PFSK-1 (cell line): Measurements from ENCODE around the gene SCAMP1.

ENCODE experiments used
- FOXP2 ChIP-seq: optimal IDR thresholded peaks from 2 replicates; pipeline ENCODE3; 2011; ENCODE audit warnings: borderline replicate concordance, control low read depth, inconsistent platforms; ENCODE audit not compliant: insufficient read depth; ENCODE audit errors: extremely low read length, extremely low read depth
- POLR2AphosphoS5 ChIP-seq: IDR thresholded peaks from 2 replicates; pipeline ENCODE4 v1.6.1; 2012; ENCODE audit warnings: low read depth, mild to moderate bottlenecking, control low read depth, low read length, moderate library complexity
- REST ChIP-seq, 2 experiments: IDR thresholded peaks; 2 replicates each; pipeline versions ENCODE4 v1.6.1 to v1.8.0; 2011 to 2012; ENCODE audit warnings: low read depth in 2 of 2, low read length in 2 of 2, control low read depth in 1 of 2, inconsistent platforms in 1 of 2, mild to moderate bottlenecking in 1 of 2, moderate library complexity in 1 of 2; ENCODE audit not compliant: insufficient read depth in 1 of 2
- SIN3A ChIP-seq: IDR thresholded peaks from 2 replicates; pipeline ENCODE4 v1.6.1; 2012; ENCODE audit warnings: mild to moderate bottlenecking, low read length, moderate library complexity, borderline replicate concordance; ENCODE audit not compliant: insufficient read depth
- TAF1 ChIP-seq: IDR thresholded peaks from 2 replicates; pipeline ENCODE4 v1.6.1; 2012; ENCODE audit warnings: low read length, control low read depth, borderline replicate concordance; ENCODE audit not compliant: insufficient read depth

SCAMP1 gene

GRCh38 chr5:78472469-78473106 lies 112.2 kb downstream of the SCAMP1 start:
- TF ChIP-seq TAF1 (no peak), SIN3A (no peak), FOXP2 (no peak), REST (IDR thresholded peaks at IDR 0.05; ENCODE audit: insufficient read depth in 1 of 2, low read depth in 2 of 2, low read length in 2 of 2) (no peak), POLR2AphosphoS5 (no peak)

- TF ChIP-seq REST (IDR thresholded peaks at IDR 0.05; ENCODE audit: insufficient read depth in 1 of 2, low read depth in 2 of 2, low read length in 2 of 2) (no peak), TAF1 (no peak), SIN3A (no peak), FOXP2 (no peak), POLR2AphosphoS5 (no peak)
Observed at GRCh38 chr5:78473751-78474150, 113.3 kb downstream of the SCAMP1 start.

- TF ChIP-seq POLR2AphosphoS5 = no peak
- TF ChIP-seq TAF1 = no peak
- no peak for TF ChIP-seq REST (IDR thresholded peaks at IDR 0.05; ENCODE audit: insufficient read depth in 1 of 2, low read depth in 2 of 2, low read length in 2 of 2)
- TF ChIP-seq SIN3A = no peak
- TF ChIP-seq FOXP2 = no peak
Observed at GRCh38 chr5:78475370-78475769, 115.0 kb downstream of the SCAMP1 start.

GRCh38 chr5:78476795-78477194 lies 116.4 kb downstream of the SCAMP1 start:
- TF ChIP-seq FOXP2 = no peak
- TF ChIP-seq REST (IDR thresholded peaks at IDR 0.05; ENCODE audit: insufficient read depth in 1 of 2, low read depth in 2 of 2, low read length in 2 of 2) = no peak
- TF ChIP-seq TAF1 = no peak
- TF ChIP-seq SIN3A = no peak
- TF ChIP-seq POLR2AphosphoS5 = no peak

GRCh38 chr5:78482948-78483347 lies 122.5 kb downstream of the SCAMP1 start:
- TF ChIP-seq SIN3A (no peak), REST (IDR thresholded peaks at IDR 0.05; ENCODE audit: insufficient read depth in 1 of 2, low read depth in 2 of 2, low read length in 2 of 2) (no peak), FOXP2 (no peak), TAF1 (no peak), POLR2AphosphoS5 (no peak)
